NCI-H82 (cell line): ENCODE data around the gene PDE5A.
"Not testable (repeated sequence)": the region's sequence is repeated elsewhere in the genome, so short reads cannot be mapped to it uniquely, and the experiment has no call there.

ENCODE experiments used
- DNase-seq: peaks from one replicate; lab custom pipeline; 2025; lab: John Stamatoyannopoulos, UW

PDE5A gene

DNA sequence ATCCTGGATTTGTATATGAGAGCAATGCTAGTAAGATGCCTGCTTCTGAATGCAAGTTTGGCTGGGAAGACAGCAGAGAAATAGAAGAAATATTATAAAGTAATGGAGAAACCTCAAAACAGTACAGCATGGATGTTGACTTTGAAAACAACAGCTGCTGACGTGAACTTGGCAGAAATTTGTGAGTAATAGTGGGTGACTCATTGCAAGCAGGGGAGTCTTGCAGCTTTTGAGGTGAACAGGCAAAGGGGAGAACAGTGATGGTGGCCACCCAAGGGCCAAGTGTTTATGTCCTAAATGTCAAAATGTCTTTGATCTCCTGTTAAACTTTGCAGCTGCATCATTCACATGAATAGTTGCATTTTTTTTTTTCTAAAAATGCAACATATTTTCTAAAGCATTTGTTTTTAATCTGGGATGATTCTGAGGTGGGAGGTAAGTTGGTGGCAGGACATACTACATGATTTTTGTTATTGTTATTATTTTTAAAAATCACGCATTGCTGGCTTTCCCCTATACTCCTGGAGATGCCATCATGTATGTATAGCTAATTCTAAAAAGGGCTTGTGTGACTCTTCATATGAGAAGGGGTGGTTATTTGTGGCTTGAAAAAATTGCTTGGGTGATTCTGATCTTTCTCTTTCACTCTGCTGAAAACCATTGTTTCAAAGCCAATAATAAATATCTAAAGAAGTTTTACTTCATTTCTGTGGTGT is 158.4 kb downstream of the PDE5A start:
- DNase-seq: not testable (repeated sequence)

DNA sequence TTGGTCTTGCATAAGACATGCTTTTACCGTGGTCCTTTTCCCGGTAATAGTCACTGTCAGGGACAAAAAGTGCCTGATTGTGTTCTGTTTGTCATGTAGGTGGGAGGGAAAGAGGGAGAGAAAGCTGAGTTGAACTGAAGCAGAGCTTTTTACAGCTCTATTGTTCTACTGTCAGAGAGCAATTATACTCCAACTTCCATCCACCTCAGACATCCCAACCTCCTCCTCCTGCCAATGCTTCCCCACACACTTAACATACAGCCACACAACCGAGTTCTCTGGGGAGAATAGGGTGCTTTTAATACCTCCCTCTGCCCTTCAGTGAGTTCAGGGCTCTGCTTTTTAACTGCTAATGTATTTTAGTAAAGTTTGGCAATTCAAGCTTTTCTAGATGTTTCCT is 159.6 kb downstream of the PDE5A start:
- DNase-seq: not testable (repeated sequence)

DNA sequence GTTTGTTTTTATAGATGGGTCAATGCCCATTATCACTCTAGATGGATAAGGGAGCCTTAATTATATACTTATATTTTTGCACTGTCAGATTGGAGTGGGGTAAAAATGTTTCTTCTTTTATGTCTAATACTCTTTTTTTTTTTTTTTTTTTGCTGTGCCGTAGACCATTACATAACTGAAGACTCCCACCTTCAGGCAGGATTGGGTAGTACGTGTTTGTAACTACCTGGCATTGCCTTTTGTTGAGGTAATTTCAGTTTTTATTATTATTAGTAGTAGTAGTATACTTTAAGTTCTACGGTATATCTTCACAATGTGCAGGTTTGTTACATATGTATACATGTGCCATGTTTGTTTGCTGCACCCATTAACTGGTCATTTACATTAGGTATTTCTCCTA is 165.9 kb downstream of the PDE5A start:
- peak; percentile 24 for DNase-seq

DNA sequence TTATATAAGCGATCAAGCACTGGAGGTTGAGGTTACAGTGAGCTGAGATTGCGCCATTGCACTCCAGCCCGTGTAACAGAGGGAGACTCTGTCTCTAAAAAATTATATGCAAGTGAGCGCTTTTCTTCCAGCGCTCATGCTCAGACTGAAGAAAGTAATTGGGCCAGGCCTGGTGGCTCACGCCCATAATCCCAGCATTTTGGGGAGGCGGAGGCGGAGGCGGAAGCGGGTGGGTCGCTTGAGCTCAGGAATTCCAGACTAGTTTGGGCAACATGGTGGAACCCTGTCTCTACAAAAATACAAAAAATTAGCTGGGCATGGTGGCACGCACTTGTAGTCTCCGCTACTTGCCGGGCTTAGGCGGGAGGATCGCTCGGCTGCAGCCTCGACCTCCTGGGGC is 172.9 kb downstream of the PDE5A start:
- DNase-seq: peak; percentile 58

DNA sequence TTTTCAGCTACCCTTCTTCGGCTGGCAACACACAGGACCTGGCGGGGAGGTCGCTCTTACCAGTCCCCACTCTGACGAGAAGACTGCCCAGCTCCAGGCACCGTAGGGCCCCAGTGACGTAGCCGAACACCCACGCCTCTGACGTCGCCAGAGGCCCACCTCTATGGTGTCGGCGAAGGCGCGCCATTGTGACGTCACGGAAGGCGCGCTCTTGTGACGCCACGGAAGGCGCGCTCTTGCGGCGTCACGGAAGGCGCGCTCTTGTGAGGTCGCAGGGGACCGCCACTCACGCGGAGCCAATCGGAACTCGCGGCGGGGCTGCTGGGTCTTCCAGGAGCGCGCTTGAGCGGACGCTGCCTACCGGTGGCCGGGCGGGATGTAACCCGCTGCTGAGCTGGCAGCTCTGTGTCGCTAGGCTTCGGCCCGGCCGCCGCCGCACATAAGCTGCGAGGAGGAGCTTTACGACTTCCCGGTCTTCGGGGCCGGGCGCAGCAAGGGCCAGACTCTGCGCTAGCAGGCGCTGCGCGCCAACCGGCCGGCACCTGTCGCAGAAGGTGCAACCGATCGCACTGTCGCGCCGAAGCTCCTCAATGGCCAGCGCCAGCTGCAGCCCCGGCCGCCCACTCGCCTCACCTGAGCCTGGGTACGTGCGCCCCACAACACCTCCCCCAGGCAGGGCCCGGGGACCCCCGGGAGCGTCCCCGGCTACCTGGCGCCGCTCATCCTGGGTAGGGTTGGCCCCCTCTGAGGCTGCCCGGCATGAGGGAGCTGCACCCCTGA is 173.9 kb downstream of the PDE5A start:
- peak; percentile 95 for DNase-seq

DNA sequence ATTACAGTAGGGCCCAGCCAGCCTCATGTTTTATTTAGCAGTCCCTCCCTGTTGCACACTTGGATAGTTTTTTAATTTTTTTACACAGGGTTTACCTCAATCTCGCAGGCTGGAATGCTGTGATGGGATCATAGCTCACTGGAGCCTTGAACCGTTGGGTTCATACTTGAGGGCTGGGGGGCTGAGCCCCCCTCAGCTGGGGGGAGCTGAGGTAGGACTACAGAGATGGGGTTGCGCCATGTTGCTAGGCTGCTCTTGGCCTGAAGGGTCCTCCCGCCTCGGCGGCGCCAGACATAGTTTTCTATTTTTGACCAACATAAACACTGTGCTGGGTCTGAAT is 174.5 kb downstream of the PDE5A start:
- DNase-seq: not testable (repeated sequence)

DNA sequence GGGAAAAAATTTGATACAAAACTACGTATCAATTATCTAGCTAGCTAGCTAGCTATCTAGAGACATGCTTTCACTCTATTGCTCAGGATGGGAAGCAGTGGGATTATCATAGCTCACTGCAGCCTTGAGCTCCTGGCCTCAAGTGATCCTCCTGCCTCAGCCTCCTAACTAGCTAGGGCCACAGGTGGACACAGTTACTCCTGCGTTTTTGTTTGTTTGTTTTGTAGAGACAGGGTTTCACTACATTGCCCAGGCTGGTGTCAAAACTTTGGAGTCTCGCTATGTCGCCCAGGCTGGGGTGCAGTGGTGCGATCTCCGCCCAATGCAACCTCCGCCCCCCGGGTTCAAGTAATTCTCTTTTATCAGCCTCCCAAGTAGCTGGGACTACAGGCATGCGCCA is 175.3 kb downstream of the PDE5A start:
- DNase-seq: not testable (repeated sequence)

DNA sequence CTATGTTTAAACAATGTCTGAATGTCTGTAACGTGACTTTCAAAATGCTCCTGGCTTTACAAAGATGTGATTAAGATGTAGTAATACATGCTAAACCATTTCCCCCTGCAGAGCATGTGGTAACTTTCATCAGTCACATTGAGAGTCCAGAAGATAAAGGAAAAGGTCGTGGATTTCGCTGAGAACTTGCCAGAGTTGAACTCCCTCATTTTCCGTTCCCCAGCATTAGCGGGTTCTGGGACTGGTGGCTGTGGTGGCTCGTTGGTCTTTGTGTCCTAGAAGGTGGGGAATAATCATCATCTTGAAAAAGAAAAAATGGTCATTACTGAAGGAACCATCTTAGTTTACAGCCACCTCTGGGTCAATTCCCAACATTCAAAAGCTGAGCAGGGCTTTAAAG is 178.8 kb downstream of the PDE5A start:
- not testable (repeated sequence) for DNase-seq
